HepG2 (cell line): Measurements from ENCODE around the gene CBLL2.

Experiments used
- CTCF ChIP-seq: sonication (generic); formaldehyde crosslinking; IDR thresholded peaks from 2 replicates; pipeline ENCODE4 v1.5.0; 2020; ENCODE audit warnings: mild to moderate bottlenecking, missing genetic modification reagents, moderate library complexity
- FIP1L1 ChIP-seq: fragments of 200-400 bp; formaldehyde crosslinking; IDR thresholded peaks from 2 replicates; pipeline ENCODE4 v1.6.1; 2018; ENCODE audit warnings: low read depth, mild to moderate bottlenecking, low read length, moderate library complexity, borderline replicate concordance; ENCODE audit not compliant: insufficient read depth
- HOXA7 ChIP-seq: sonication (generic); formaldehyde crosslinking; IDR thresholded peaks from 2 replicates; pipeline ENCODE4 v1.8.1; 2022; ENCODE audit warnings: mild to moderate bottlenecking, missing genetic modification reagents, moderate library complexity
- KAT8 ChIP-seq: IDR thresholded peaks from 2 replicates; pipeline ENCODE4 v1.6.1; 2016; ENCODE audit warnings: missing genetic modification reagents, missing compliant biosample characterization
- POLR2A ChIP-seq, 2 experiments: IDR thresholded peaks; 2 replicates each; pipeline ENCODE4 v1.6.1; 2011; ENCODE audit warnings: low read depth in 2 of 2, low read length in 2 of 2, mild to moderate bottlenecking in 1 of 2, moderate library complexity in 1 of 2; ENCODE audit not compliant: insufficient read depth in 1 of 2
- PREB ChIP-seq: sonication (generic); formaldehyde crosslinking; IDR thresholded peaks from 2 replicates; pipeline ENCODE4 v1.4.0; 2020; ENCODE audit warnings: missing genetic modification reagents
- SALL1 ChIP-seq: sonication (generic); formaldehyde crosslinking; IDR thresholded peaks from 2 replicates; pipeline ENCODE4 v1.8.0; 2022; ENCODE audit warnings: mild to moderate bottlenecking, missing genetic modification reagents
- TAF1 ChIP-seq: sonication (generic); formaldehyde crosslinking; IDR thresholded peaks from 2 replicates; pipeline ENCODE4 v1.4.0; 2020; ENCODE audit warnings: missing genetic modification reagents
- UBTF ChIP-seq: sonication (generic); formaldehyde crosslinking; IDR thresholded peaks from 2 replicates; pipeline ENCODE4 v1.4.0; 2020; ENCODE audit warnings: mild to moderate bottlenecking, missing genetic modification reagents
- ZBTB33 ChIP-seq: sonication (generic); formaldehyde crosslinking; IDR thresholded peaks from 2 replicates; pipeline ENCODE4 v1.4.0; 2020; ENCODE audit warnings: missing genetic modification reagents
- ZNF589 ChIP-seq: sonication (generic); formaldehyde crosslinking; conservative IDR thresholded peaks from 2 replicates; pipeline ENCODE4 v1.8.0; 2022; ENCODE audit warnings: mild to moderate bottlenecking, moderate library complexity, missing genetic modification reagents
- TF ChIP-seq, protein P1 (sequence below): sonication (generic); formaldehyde crosslinking; IDR thresholded peaks from 2 replicates; pipeline ENCODE4 v1.9.0; 2022; ENCODE audit warnings: low read depth, missing genetic modification reagents

DNA sequence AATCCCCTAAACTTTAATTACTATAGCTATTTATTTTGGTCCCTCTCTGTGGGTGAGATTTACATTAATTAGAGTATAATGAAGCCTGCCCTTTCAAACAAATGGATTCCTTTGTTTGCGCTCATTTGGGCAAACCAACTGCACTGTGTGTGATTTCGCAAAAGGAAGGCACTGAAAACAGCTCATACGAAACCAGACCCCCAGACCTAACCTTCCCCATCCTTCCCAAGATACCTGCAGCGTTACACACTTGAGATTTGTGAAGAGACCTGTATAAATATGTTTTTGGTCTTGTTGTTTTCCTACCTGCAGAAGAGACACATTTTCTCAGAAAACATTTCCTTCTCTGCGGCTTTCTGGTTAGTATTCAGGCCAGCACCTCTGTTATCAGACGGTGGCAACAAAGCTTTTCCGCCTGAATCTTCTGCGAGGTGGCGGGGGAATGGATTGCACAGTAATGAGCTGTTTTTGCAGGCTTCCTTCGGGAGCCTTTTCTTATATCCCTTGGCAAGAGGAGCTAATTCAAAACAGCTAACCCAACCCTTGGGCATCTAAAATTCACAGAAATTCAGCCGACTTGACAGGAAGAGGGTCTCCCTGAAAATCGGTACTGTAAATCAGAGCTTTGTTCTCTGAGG, 47.6 kb downstream of the CBLL2 start:
- TF ChIP-seq PREB (CRISPR knock-in tag) (no peak), SALL1 (CRISPR knock-in tag) (no peak), UBTF (no peak), FIP1L1 (no peak), HOXA7 (CRISPR knock-in tag) (no peak), CTCF (CRISPR knock-in tag) (no peak), ZNF589 (CRISPR knock-in tag) (no peak), KAT8 (CRISPR knock-in tag) (no peak), POLR2A (IDR thresholded peaks at IDR 0.05; ENCODE audit: insufficient read depth in 1 of 2, low read depth in 2 of 2, low read length in 2 of 2) (no peak), TAF1 (CRISPR knock-in tag) (no peak), ZBTB33 (CRISPR knock-in tag) (no peak)
- TF ChIP-seq, protein P1, sequence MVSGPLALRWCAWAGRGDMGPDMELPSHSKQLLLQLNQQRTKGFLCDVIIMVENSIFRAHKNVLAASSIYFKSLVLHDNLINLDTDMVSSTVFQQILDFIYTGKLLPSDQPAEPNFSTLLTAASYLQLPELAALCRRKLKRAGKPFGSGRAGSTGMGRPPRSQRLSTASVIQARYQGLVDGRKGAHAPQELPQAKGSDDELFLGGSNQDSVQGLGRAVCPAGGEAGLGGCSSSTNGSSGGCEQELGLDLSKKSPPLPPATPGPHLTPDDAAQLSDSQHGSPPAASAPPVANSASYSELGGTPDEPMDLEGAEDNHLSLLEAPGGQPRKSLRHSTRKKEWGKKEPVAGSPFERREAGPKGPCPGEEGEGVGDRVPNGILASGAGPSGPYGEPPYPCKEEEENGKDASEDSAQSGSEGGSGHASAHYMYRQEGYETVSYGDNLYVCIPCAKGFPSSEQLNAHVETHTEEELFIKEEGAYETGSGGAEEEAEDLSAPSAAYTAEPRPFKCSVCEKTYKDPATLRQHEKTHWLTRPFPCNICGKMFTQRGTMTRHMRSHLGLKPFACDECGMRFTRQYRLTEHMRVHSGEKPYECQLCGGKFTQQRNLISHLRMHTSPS, result no peak
